NCI-H2227 (cell line): Measurements from ENCODE around the gene PTTG1IP2.

Experiments used
- DNase-seq: peaks from one replicate; lab custom pipeline; 2025; ENCODE audit not compliant: unreplicated experiment; lab: John Stamatoyannopoulos, UW

The PTTG1IP2 gene

DNA sequence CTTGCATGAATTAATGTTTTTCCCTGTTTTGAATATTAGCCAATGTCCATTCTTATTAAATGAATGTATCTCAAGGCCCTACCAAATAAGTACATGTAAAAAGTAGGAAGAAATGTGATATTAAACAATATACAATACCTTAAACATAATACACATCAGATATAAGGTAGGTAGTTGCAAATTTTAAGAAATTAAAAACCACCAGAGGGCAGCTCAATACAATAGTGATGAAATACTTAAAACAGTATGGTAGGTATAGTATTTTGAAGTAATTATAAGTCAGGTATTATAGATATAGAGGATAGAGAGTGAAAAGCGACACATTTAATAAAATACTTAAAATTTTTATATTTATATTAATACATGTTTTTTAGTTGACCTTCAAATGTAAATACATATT lies 83.1 kb downstream of the PTTG1IP2 start:
- no peak for DNase-seq

DNA sequence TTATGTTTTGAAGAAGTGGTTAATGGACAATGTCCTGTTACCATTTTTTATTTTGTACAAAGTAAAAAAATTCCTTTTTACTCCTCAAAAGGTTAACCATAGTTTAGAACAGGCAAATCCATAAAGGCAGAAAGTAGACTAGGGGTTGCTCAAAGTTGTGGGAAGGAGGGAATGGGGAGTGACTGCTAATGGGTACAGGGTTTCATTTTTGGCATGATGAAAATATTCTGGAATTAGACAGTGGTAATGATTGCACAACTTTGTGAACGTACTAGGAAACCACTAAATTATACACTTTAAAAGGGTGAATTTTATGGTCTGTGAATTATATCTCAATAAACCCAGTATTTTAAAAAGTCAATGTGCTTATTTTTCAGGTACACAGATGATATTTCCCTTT lies 91.3 kb downstream of the PTTG1IP2 start:
- no peak for DNase-seq
